Regular cardiac myocyte (primary cell): ENCODE data around the gene OLFML2B. TPM values are rescaled to one million over a fixed set of nuclear protein-coding genes. Genes with fewer than 3 reads are reported as not detected.

Source experiments
- total RNA-seq: library from RNA; depleted of rRNA; stranded (reverse); fragments of >200 nt; gene quantifications from 2 replicates; pipeline ENCODE4 v1.2.3, GENCODE V29; 2014

OLFML2B gene
- 1.2 and 2.0 TPM in 2 replicates for total RNA-seq

DNA sequence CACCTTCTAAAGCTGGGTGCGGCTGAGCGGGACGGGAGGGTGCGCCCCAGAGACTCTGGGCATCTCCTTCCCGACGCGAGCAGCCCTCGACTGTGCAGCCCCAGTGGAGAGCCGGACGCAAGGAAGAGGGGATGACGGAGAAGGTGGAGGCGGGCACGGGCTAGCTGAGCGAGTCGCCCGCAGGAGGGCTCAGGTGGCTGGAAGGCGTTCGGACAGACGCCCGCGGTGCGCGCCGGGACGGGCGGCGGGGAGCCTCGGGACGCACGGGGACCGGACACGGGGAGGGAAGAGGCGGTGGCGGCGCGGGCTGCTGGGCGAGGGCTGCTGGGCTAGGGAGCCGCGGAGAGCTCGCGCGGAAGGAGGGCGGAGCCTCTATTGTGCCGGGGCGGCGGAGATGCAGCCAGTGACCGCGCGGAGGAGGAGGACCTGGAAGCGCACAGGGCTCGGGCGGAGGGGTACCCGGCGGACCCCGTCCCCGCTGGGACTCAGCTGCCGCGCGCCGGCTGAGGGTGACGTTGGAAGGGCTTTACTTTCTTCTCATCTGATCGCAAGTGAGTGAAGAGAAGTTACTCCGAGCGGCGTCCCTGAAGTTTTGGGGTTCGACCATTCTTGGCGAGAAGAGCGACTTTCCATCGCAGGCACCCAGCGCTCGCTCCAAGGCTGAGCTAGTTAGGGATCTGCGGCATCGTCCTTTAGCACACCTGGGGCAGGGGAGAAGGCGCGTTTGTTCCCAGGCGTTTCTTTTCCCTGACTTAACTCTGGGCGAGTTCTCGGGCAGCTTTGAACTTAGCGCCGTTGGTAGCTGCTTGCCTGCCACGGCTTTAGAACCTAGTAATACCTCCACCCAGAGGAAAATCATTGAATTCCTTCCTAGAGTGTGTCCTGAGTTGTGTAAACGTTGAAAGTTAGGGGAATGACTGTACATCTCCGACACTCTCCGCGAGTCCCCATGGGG lies at the start of gene OLFML2B:
OLFML2B (minus strand) TSS at position 323 of the 955 bp plus-strand sequence. CDS start 439 bp downstream, outside the sequence.

GRCh38 chr1:162069334-162070093 lies 45.8 kb upstream of the OLFML2B start, which contains the start of gene NOS1AP:
Gene NOS1AP (plus strand): TSS chr1:162069691. CDS start chr1:162070178, 487 bp downstream.

Other genes starting within 250 kb of the OLFML2B start
- gene NOS1AP, start 45.8 kb upstream of the OLFML2B start, total RNA-seq: under 0.01 and 0.38 TPM in 2 replicates